DND-41 (cell line): ENCODE measurements around the gene MYADML2.

ENCODE experiments used
- CTCF ChIP-seq: IDR thresholded peaks from 2 replicates; pipeline ENCODE4 v1.5.1; 2012; ENCODE audit warnings: borderline replicate concordance, low read length, moderate library complexity, mild to moderate bottlenecking; ENCODE audit not compliant: poor library complexity, severe bottlenecking; ENCODE audit errors: extremely low read depth
- EZH2 ChIP-seq: IDR thresholded peaks from 3 replicates; pipeline ENCODE4 v1.6.1; 2012; ENCODE audit warnings: borderline replicate concordance, low read depth, mild to moderate bottlenecking, moderate library complexity, low read length, inconsistent platforms; ENCODE audit not compliant: severe bottlenecking

GRCh38 chr17:81991684-81992305 lies 44.8 kb upstream of the MYADML2 start:
- TF ChIP-seq CTCF (no peak), EZH2 (no peak)
